NK-92 treated with Interleukin-12 subunit alpha and Interleukin-12 subunit beta, amount 100 ng/mL, for 24 hours (cell line): ENCODE results near the gene ELL2.
A peak's percentile ranks its signal among the peaks of the same experiment; 100 is the strongest.

Source experiments
- DNase-seq: peaks from one replicate; lab custom pipeline; 2025; lab: John Stamatoyannopoulos, UW

Gene ELL2

GRCh38 chr5:95983080-95983479 lies 21.4 kb upstream of the ELL2 start:
- no peak for DNase-seq

GRCh38 chr5:95976606-95977005 lies 15.0 kb upstream of the ELL2 start:
- no peak for DNase-seq

GRCh38 chr5:95975703-95976102 lies 14.1 kb upstream of the ELL2 start:
- no peak for DNase-seq

GRCh38 chr5:95973793-95974325 lies 12.2 kb upstream of the ELL2 start:
- DNase-seq = peak; percentile 82

- DNase-seq = no peak
Observed at GRCh38 chr5:95972196-95972595, 10.5 kb upstream of the ELL2 start.

- DNase-seq = no peak
Observed at GRCh38 chr5:95970359-95970704, 8.7 kb upstream of the ELL2 start.

GRCh38 chr5:95969651-95970358 lies 8.2 kb upstream of the ELL2 start:
- DNase-seq = no peak

- DNase-seq = no peak
Observed at GRCh38 chr5:95969055-95969454, 7.4 kb upstream of the ELL2 start.

- DNase-seq = no peak
Observed at GRCh38 chr5:95967236-95967635, 5.6 kb upstream of the ELL2 start.

- no peak for DNase-seq
Observed at GRCh38 chr5:95966005-95966404, 4.4 kb upstream of the ELL2 start.

GRCh38 chr5:95963650-95964410 lies 2.2 kb upstream of the ELL2 start:
- DNase-seq = no peak

- no peak for DNase-seq
Observed at GRCh38 chr5:95962785-95963184, 1.1 kb upstream of the ELL2 start.

- no peak for DNase-seq
Observed at GRCh38 chr5:95962475-95962773, 773 bp upstream of the ELL2 start.

- DNase-seq = peak; percentile 81
Observed at GRCh38 chr5:95960667-95961616, 709 bp downstream of the ELL2 start.

- DNase-seq = no peak
Observed at GRCh38 chr5:95959888-95960666, 1.6 kb downstream of the ELL2 start.

GRCh38 chr5:95959051-95959887 lies 2.4 kb downstream of the ELL2 start:
- DNase-seq = no peak

GRCh38 chr5:95958310-95959014 lies 3.2 kb downstream of the ELL2 start:
- DNase-seq = no peak

- no peak for DNase-seq
Observed at GRCh38 chr5:95957561-95958203, 4.0 kb downstream of the ELL2 start.

GRCh38 chr5:95956900-95957293 lies 4.8 kb downstream of the ELL2 start:
- no peak for DNase-seq
